Tibial nerve (tissue), 4 donors: ENCODE results near the gene SLC2A4. TPM values are rescaled to one million over a fixed set of nuclear protein-coding genes. Genes with fewer than 3 reads are reported as not detected.
A peak's percentile ranks its signal among the peaks of the same experiment; 100 is the strongest.

ENCODE experiments used
- DNase-seq, 2 donors: peaks; one replicate each; pipeline ENCODE4 v3.0.0-alpha.2; 2019; ENCODE audit warnings: low spot score in 2 of 2
- H3K27ac ChIP-seq, 4 donors: fragments of 200-600 bp; sonication (generic) in 3 of 4; one replicate each; pipeline ENCODE4 v1.5.1; 2017 to 2019; ENCODE audit warnings: mild to moderate bottlenecking in 1 of 4
- H3K27me3 ChIP-seq, 2 donors: fragments of 200-600 bp; sonication (generic) in 1 of 2; one replicate each; pipeline versions ENCODE4 v1.5.1 to v1.6.0; 2017 to 2019
- H3K36me3 ChIP-seq, 3 donors: fragments of 200-600 bp; sonication (generic); one replicate each; pipeline ENCODE4 v1.5.1; 2018 to 2019
- H3K4me1 ChIP-seq, 4 donors: fragments of 200-600 bp; sonication (generic) in 3 of 4; one replicate each; pipeline ENCODE4 v1.5.1; 2017 to 2019
- H3K4me3 ChIP-seq, 4 donors: fragments of 200-600 bp; sonication (generic) in 3 of 4; one replicate each; pipeline ENCODE4 v1.5.1; 2017 to 2019; ENCODE audit warnings: mild to moderate bottlenecking in 1 of 4, moderate library complexity in 1 of 4
- H3K9me3 ChIP-seq, 4 donors: fragments of 200-600 bp; sonication (generic) in 3 of 4; one replicate each; pipeline ENCODE4 v1.5.1; 2017 to 2019
- CTCF ChIP-seq, 5 experiments: fragments of 200-600 bp in 3 of 5; fragments of 450-650 bp in 2 of 5; sonication (generic) in 3 of 5; IDR thresholded peaks; one replicate each; pipeline ENCODE4 v1.5.1; 2016 to 2019; ENCODE audit warnings: antibody characterized with exemption in 5 of 5, mild to moderate bottlenecking in 3 of 5, moderate library complexity in 2 of 5
- EP300 ChIP-seq, 2 donors: sonication (generic); formaldehyde crosslinking; IDR thresholded peaks; one replicate each; pipeline ENCODE4 v1.6.1; 2017; ENCODE audit warnings: antibody characterized with exemption in 2 of 2, mild to moderate bottlenecking in 1 of 2
- POLR2A ChIP-seq, 2 donors: fragments of 450-650 bp; IDR thresholded peaks; one replicate each; pipeline ENCODE4 v1.6.1; 2017; ENCODE audit warnings: antibody characterized with exemption in 2 of 2, mild to moderate bottlenecking in 2 of 2, moderate library complexity in 2 of 2
- WGBS, 2 donors: methylation state at CpG; one replicate each; pipeline ENCODE4 v1.1.5; 2018; 5-methylcytosine and 5-hydroxymethylcytosine counted together
- total RNA-seq, 4 donors: library from RNA; depleted of rRNA; stranded (reverse); fragments of >200 nt; gene quantifications; one replicate each; pipeline ENCODE4 v1.1.0, GENCODE V29; 2016

SLC2A4 gene
- total RNA-seq, 4 donors from 2014 or later, result 5.2 to 20.1 (median 6.2) TPM

- H3K27ac ChIP-seq, result peak overlapping the region in 1 of 4 donors; percentile 96
- peaks cover 0 to 74% (median 36%) of the 10 kb centered on the region in 4 donors for H3K4me1 ChIP-seq
Observed at GRCh38 chr17:7235693-7236665, 45.5 kb upstream of the SLC2A4 start.

GRCh38 chr17:7236808-7237207 lies 44.7 kb upstream of the SLC2A4 start:
- H3K4me3 ChIP-seq, result no peak overlapping the region
- H3K27ac ChIP-seq, result peak overlapping the region in 3 of 4 donors; percentile 96 to 98 (median 97)
- TF ChIP-seq EP300 (IDR thresholded peaks at IDR 0.05), result no peak
- TF ChIP-seq CTCF (IDR thresholded peaks at IDR 0.05), result no peak
- TF ChIP-seq POLR2A (IDR thresholded peaks at IDR 0.05), result no peak
- peaks cover 3 to 72% (median 41%) of the 10 kb centered on the region in 4 donors for H3K4me1 ChIP-seq
- no peak for DNase-seq
- WGBS, 2 donors, result 81 to 82% methylated on average over 6 of the region's 6 CpGs
- H3K27me3 ChIP-seq, result no peaks in the 10 kb centered on the region
- H3K36me3 ChIP-seq, result peaks cover 0 to 31% (median 0%) of the 10 kb centered on the region in 3 donors
- H3K9me3 ChIP-seq, result no peaks in the 10 kb centered on the region

More at GRCh38 chr17:7235693-7236665, 45.5 kb upstream of the SLC2A4 start:
- Histone ChIP-seq H3K9me3 (no peaks in the 10 kb centered on the region), H3K27me3 (no peaks in the 10 kb centered on the region), H3K4me3 (no peak overlapping the region), H3K36me3 (peaks cover 0 to 30% (median 0%) of the 10 kb centered on the region in 3 donors)
- TF ChIP-seq EP300 (IDR thresholded peaks at IDR 0.05), result no peak
- no peak for TF ChIP-seq POLR2A (IDR thresholded peaks at IDR 0.05)
- no peak for TF ChIP-seq CTCF (IDR thresholded peaks at IDR 0.05)
- no peak for DNase-seq
- 81 to 82% methylated on average over 22 of the region's 22 CpGs for whole genome bisulfite sequencing, 2 donors

- whole genome bisulfite sequencing, 2 donors, result 15 to 22% methylated on average over 6 of the region's 6 CpGs
- peak overlapping the region; percentile 64 to 99 (median 92) for H3K4me3 ChIP-seq
- no peak for DNase-seq
- peaks cover 0 to 31% (median 0%) of the 10 kb centered on the region in 3 donors for H3K36me3 ChIP-seq
- peak overlapping the region; percentile 96 to 98 (median 96) for H3K27ac ChIP-seq
- H3K27me3 ChIP-seq, result no peaks in the 10 kb centered on the region
- H3K4me1 ChIP-seq, result peaks cover 3 to 67% (median 38%) of the 10 kb centered on the region in 4 donors
- no peak for TF ChIP-seq POLR2A (IDR thresholded peaks at IDR 0.05)
- TF ChIP-seq CTCF (IDR thresholded peaks at IDR 0.05), result no peak
- TF ChIP-seq EP300 (IDR thresholded peaks at IDR 0.05), result no peak
- H3K9me3 ChIP-seq, result no peaks in the 10 kb centered on the region
Observed at GRCh38 chr17:7237266-7237760, 44.2 kb upstream of the SLC2A4 start.

GRCh38 chr17:7237761-7238419 lies 43.6 kb upstream of the SLC2A4 start:
- peak; percentile 57 to 68 for DNase-seq
- H3K4me3 ChIP-seq, result peak overlapping the region; percentile 64 to 99 (median 92)
- H3K36me3 ChIP-seq, result peaks cover 0 to 31% (median 0%) of the 10 kb centered on the region in 3 donors
- no peaks in the 10 kb centered on the region for H3K9me3 ChIP-seq
- H3K27me3 ChIP-seq, result no peaks in the 10 kb centered on the region
- H3K4me1 ChIP-seq, result peaks cover 3 to 61% (median 34%) of the 10 kb centered on the region in 4 donors
- TF ChIP-seq CTCF (IDR thresholded peaks at IDR 0.05), result no peak
- TF ChIP-seq POLR2A (IDR thresholded peaks at IDR 0.05), result no peak
- no peak for TF ChIP-seq EP300 (IDR thresholded peaks at IDR 0.05)
- 0% methylated on average over 13 to 39 of the region's 73 CpGs for WGBS, 2 donors
- peak overlapping the region; percentile 96 to 98 (median 96) for H3K27ac ChIP-seq
